Liver (tissue), 9 donors: Measurements from ENCODE around the gene PLCB1. TPM values are rescaled to one million over a fixed set of nuclear protein-coding genes. Genes with fewer than 3 reads are reported as not detected.

Experiments used
- DNase-seq: peaks from one replicate; pipeline ENCODE4 v3.0.0-alpha.2; 2017; ENCODE audit warnings: low spot score
- H3K27ac ChIP-seq, 2 donors: one replicate each; pipeline ENCODE4 v1.7.0; 2013; ENCODE audit warnings: inconsistent platforms in 2 of 2, low read length in 2 of 2, control low read depth in 1 of 2, low read depth in 1 of 2, mild to moderate bottlenecking in 1 of 2
- H3K27me3 ChIP-seq, 4 donors: one replicate each; pipeline versions ENCODE4 v1.6.1 to v1.7.0; 2013; ENCODE audit warnings: low read length in 3 of 4, inconsistent platforms in 1 of 4, mild to moderate bottlenecking in 1 of 4, moderate library complexity in 1 of 4; ENCODE audit not compliant: control insufficient read depth in 4 of 4, insufficient read depth in 4 of 4
- H3K36me3 ChIP-seq, 4 donors: one replicate each; pipeline versions ENCODE4 v1.6.1 to v1.7.0; 2013; ENCODE audit warnings: low read length in 3 of 4, mild to moderate bottlenecking in 3 of 4, low read depth in 1 of 4, moderate library complexity in 1 of 4; ENCODE audit not compliant: control insufficient read depth in 4 of 4, insufficient read depth in 3 of 4
- H3K4me1 ChIP-seq, 4 donors: one replicate each; pipeline versions ENCODE4 v1.6.1 to v1.7.0; 2013; ENCODE audit warnings: low read length in 3 of 4, mild to moderate bottlenecking in 3 of 4, moderate library complexity in 1 of 4; ENCODE audit not compliant: control insufficient read depth in 4 of 4, insufficient read depth in 4 of 4
- H3K4me3 ChIP-seq, 3 donors: one replicate each; pipeline versions ENCODE4 v1.6.1 to v1.7.0; 2013; ENCODE audit warnings: low read length in 3 of 3, control low read depth in 1 of 3, low read depth in 1 of 3, mild to moderate bottlenecking in 1 of 3
- H3K9ac ChIP-seq, 2 donors: one replicate each; pipeline ENCODE4 v1.7.0; 2013; ENCODE audit warnings: low read length in 2 of 2, mild to moderate bottlenecking in 2 of 2, moderate library complexity in 2 of 2, control low read depth in 1 of 2, low read depth in 1 of 2
- H3K9me3 ChIP-seq, 4 donors: one replicate each; pipeline versions ENCODE4 v1.6.1 to v1.7.0; 2013; ENCODE audit warnings: low read length in 3 of 4; ENCODE audit not compliant: control insufficient read depth in 4 of 4
- CTCF ChIP-seq: fragments of 150-350 bp; IDR thresholded peaks from 2 replicates; pipeline ENCODE4 v1.5.1; 2017; ENCODE audit warnings: improper control_type of control experiment, low read depth, low read length; ENCODE audit not compliant: missing input control
- EGR1 ChIP-seq, 2 donors: IDR thresholded peaks; 2 replicates each; pipeline ENCODE4 v1.6.1; 2016 to 2018; ENCODE audit warnings: antibody characterized with exemption in 2 of 2, low read depth in 2 of 2
- FOXA2 ChIP-seq: IDR thresholded peaks from 2 replicates; pipeline ENCODE4 v1.6.1; 2016; ENCODE audit warnings: antibody characterized with exemption
- HNF4G ChIP-seq: IDR thresholded peaks from 2 replicates; pipeline ENCODE4 v1.6.1; 2016; ENCODE audit warnings: antibody characterized with exemption
- MAX ChIP-seq: IDR thresholded peaks from 2 replicates; pipeline ENCODE4 v1.6.1; 2016; ENCODE audit warnings: antibody characterized with exemption
- RAD21 ChIP-seq, 2 donors: IDR thresholded peaks; 2 replicates each; pipeline ENCODE4 v1.6.1; 2016; ENCODE audit warnings: antibody characterized with exemption in 2 of 2, mild to moderate bottlenecking in 2 of 2
- REST ChIP-seq: IDR thresholded peaks from 2 replicates; pipeline ENCODE4 v1.6.1; 2016; ENCODE audit warnings: antibody characterized with exemption, mild to moderate bottlenecking
- RXRA ChIP-seq, 2 donors: IDR thresholded peaks; 2 replicates each; pipeline ENCODE4 v1.6.1; 2017 to 2018; ENCODE audit warnings: antibody characterized with exemption in 2 of 2, mild to moderate bottlenecking in 1 of 2
- TAF1 ChIP-seq: conservative IDR thresholded peaks from 2 replicates; pipeline ENCODE4 v1.6.1; 2016; ENCODE audit warnings: antibody characterized with exemption, mild to moderate bottlenecking
- YY1 ChIP-seq: IDR thresholded peaks from 2 replicates; pipeline ENCODE4 v1.6.1; 2016; ENCODE audit warnings: antibody characterized with exemption, mild to moderate bottlenecking
- WGBS: extraction: QIAGEN DNeasy Blood & Tissue Kit; methylation state at CpG from one replicate; pipeline ENCODE4 v1.1.7; 2013; 5-methylcytosine and 5-hydroxymethylcytosine counted together
- polyA plus RNA-seq, 2 donors: library from polyadenylated mRNA; stranded (reverse) in 1 of 2; unstranded in 1 of 2; fragments of 200-250 nt in 1 of 2; fragments of >200 nt in 1 of 2; fragmentation: Nextera tagmentation in 1 of 2; extraction: Ambion mirVana in 1 of 2; gene quantifications; one replicate each; pipeline versions ENCODE4 v1.2.1 to v1.2.3, GENCODE V29; 2013 to 2015
- total RNA-seq, 2 donors: library from RNA; depleted of rRNA; stranded (reverse); fragments of >200 nt; gene quantifications; one replicate each; pipeline ENCODE4 v1.2.3, GENCODE V29; 2014
- TF ChIP-seq, protein P1 (sequence below): IDR thresholded peaks from 2 replicates; pipeline ENCODE4 v1.6.1; 2016; ENCODE audit warnings: antibody characterized with exemption
- TF ChIP-seq, protein P2 (sequence below): IDR thresholded peaks from 2 replicates; pipeline ENCODE4 v1.6.1; 2016; ENCODE audit warnings: antibody characterized with exemption
- donor health status: healthy.
- donor health status: healthy.
- donor health status: healthy.
- donor health status: healthy.
- donor health status: healthy.

Gene PLCB1
- total and polyA plus RNA-seq, 4 donors = 3.7 to 13.5 (median 5.9) TPM

DNA sequence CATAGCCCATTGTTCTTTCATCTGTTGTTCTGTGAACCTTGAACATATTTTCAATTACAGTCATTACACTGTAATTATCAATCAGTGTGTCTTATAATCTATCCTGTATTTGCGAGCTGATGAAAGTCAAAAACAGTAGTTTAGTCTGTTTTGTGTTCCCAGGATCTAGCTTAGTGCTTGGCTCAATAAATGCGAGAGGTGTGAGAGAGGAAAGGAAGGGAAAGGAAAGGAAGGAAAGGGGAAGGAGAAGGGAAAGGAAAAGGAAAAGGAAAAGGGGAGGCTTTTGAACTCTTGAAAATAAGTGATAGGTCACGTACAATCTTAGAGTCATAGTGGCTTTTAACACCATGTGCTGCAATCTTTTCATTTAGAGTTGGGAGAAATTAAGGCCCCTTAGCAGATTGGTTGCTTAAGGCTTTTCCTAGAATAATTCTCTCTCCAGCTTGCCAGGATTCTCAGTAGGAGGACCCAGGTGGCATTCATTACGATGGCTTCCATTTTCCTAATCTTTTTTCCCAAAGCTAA is 503.0 kb downstream of the PLCB1 start:
- WGBS = 91% methylated on average over 4 of the region's 4 CpGs
- no peak for DNase-seq
- Histone ChIP-seq H3K9me3 (no peaks in the 10 kb centered on the region), H3K4me3 (no peak overlapping the region), H3K27ac (no peak overlapping the region), H3K9ac (no peak overlapping the region), H3K27me3 (no peaks in the 10 kb centered on the region), H3K4me1 (no peaks in the 10 kb centered on the region), H3K36me3 (no peaks in the 10 kb centered on the region)
- TF ChIP-seq RAD21 (IDR thresholded peaks at IDR 0.05) (no peak), YY1 (no peak), MAX (no peak), RXRA (IDR thresholded peaks at IDR 0.05) (no peak), CTCF (no peak)

- Histone ChIP-seq H3K9me3 (no peaks in the 10 kb centered on the region), H3K4me3 (no peak overlapping the region), H3K36me3 (no peaks in the 10 kb centered on the region), H3K27me3 (no peaks in the 10 kb centered on the region), H3K9ac (no peak overlapping the region), H3K27ac (no peak overlapping the region), H3K4me1 (no peaks in the 10 kb centered on the region)
- no peak for DNase-seq
- WGBS = 85% methylated on average over 2 of the region's 2 CpGs
- TF ChIP-seq CTCF (no peak), FOXA2 (no peak), TAF1 (no peak), REST (no peak), HNF4G (no peak), RXRA (IDR thresholded peaks at IDR 0.05) (no peak), MAX (no peak), YY1 (no peak), EGR1 (IDR thresholded peaks at IDR 0.05; ENCODE audit: low read depth in 2 of 2) (no peak)
- TF ChIP-seq, protein P1, sequence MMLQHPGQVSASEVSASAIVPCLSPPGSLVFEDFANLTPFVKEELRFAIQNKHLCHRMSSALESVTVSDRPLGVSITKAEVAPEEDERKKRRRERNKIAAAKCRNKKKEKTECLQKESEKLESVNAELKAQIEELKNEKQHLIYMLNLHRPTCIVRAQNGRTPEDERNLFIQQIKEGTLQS = no peak
- TF ChIP-seq, protein P2, sequence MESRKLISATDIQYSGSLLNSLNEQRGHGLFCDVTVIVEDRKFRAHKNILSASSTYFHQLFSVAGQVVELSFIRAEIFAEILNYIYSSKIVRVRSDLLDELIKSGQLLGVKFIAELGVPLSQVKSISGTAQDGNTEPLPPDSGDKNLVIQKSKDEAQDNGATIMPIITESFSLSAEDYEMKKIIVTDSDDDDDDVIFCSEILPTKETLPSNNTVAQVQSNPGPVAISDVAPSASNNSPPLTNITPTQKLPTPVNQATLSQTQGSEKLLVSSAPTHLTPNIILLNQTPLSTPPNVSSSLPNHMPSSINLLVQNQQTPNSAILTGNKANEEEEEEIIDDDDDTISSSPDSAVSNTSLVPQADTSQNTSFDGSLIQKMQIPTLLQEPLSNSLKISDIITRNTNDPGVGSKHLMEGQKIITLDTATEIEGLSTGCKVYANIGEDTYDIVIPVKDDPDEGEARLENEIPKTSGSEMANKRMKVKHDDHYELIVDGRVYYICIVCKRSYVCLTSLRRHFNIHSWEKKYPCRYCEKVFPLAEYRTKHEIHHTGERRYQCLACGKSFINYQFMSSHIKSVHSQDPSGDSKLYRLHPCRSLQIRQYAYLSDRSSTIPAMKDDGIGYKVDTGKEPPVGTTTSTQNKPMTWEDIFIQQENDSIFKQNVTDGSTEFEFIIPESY = no peak
These were observed 503.8 kb downstream of the PLCB1 start for GRCh38 chr20:8635837-8636236.
